ENCODE measurements around the gene AMDHD1.

GRCh38 chr12:95974358-95974757, 31.2 kb downstream of the AMDHD1 start:
- TF ChIP-seq POLR2A (IDR thresholded peaks at IDR 0.05): no peak
- no peak for TF ChIP-seq CTCF (IDR thresholded peaks at IDR 0.05)

All from testis (tissue), 2 donors.